RWPE2 (cell line): Measurements from ENCODE around the gene CLEC4G.

Experiments used
- ATAC-seq: fragments of 200-7000 bp; cut with Tn5 transposase; 3 replicates; pipeline ENCODE4 v1.9.1; 2021; ENCODE audit warnings: low read depth
- DNase-seq: peaks from one replicate; pipeline ENCODE4 v3.0.0-alpha.2; 2020; ENCODE audit warnings: low spot score
- H3K27ac ChIP-seq: fragments of 450-650 bp; 2 replicates; pipeline ENCODE4 v1.5.1; 2017; ENCODE audit warnings: mild to moderate bottlenecking; ENCODE audit not compliant: poor library complexity, severe bottlenecking
- H3K27me3 ChIP-seq: fragments of 250-450 bp; sonication (Bioruptor Pico); 2 replicates; pipeline ENCODE4 v1.5.1; 2021; ENCODE audit warnings: mild to moderate bottlenecking, moderate library complexity; ENCODE audit not compliant: insufficient read depth, poor library complexity, severe bottlenecking
- H3K36me3 ChIP-seq: fragments of 250-450 bp; sonication (Bioruptor Pico); 2 replicates; pipeline ENCODE4 v1.5.1; 2020; ENCODE audit warnings: low read depth, mild to moderate bottlenecking, moderate library complexity
- H3K4me1 ChIP-seq: fragments of 250-450 bp; sonication (Bioruptor Pico); 2 replicates; pipeline ENCODE4 v1.5.1; 2021; ENCODE audit warnings: mild to moderate bottlenecking, moderate library complexity; ENCODE audit not compliant: insufficient read depth, poor library complexity, severe bottlenecking
- H3K4me3 ChIP-seq: fragments of 250-450 bp; sonication (Bioruptor Pico); 2 replicates; pipeline ENCODE4 v1.5.1; 2021; ENCODE audit warnings: mild to moderate bottlenecking, moderate library complexity; ENCODE audit not compliant: severe bottlenecking
- H3K9me3 ChIP-seq: fragments of 250-450 bp; sonication (Bioruptor Pico); 2 replicates; pipeline ENCODE4 v1.5.1; 2021; ENCODE audit warnings: mild to moderate bottlenecking, moderate library complexity; ENCODE audit not compliant: severe bottlenecking
- TF ChIP-seq, protein P1 (sequence below): fragments of 450-650 bp; IDR thresholded peaks from one replicate; pipeline ENCODE4 v1.5.1; 2017; ENCODE audit warnings: mild to moderate bottlenecking, moderate library complexity; ENCODE audit not compliant: poor library complexity, severe bottlenecking

Gene CLEC4G

DNA sequence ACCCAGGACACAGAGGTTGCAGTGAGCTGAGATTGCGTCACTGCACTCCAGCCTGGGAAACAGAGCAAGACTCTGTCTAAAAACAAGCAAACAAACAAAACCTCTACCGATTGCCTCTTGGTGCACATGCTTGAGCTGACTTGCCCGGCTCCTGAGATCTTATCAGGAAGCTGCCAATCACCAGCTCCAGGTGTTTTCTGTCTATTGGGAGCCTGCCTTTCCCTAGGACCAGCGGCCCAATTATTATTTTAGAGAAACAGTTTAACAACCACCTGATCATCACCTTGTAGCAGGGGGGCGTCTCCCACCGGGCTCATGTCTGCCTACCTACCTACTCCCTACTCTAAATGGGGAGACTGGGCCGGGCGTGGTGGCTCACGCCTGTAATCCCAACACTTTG lies 41.9 kb upstream of the CLEC4G start:
- no peak for DNase-seq
- Histone ChIP-seq H3K27ac (no peak overlapping the region), H3K36me3 (no peaks in the 10 kb centered on the region), H3K4me1 (peaks cover 10% of the 10 kb centered on the region), H3K27me3 (no peaks in the 10 kb centered on the region), H3K4me3 (no peak overlapping the region), H3K9me3 (no peaks in the 10 kb centered on the region)
- TF ChIP-seq, protein P1, sequence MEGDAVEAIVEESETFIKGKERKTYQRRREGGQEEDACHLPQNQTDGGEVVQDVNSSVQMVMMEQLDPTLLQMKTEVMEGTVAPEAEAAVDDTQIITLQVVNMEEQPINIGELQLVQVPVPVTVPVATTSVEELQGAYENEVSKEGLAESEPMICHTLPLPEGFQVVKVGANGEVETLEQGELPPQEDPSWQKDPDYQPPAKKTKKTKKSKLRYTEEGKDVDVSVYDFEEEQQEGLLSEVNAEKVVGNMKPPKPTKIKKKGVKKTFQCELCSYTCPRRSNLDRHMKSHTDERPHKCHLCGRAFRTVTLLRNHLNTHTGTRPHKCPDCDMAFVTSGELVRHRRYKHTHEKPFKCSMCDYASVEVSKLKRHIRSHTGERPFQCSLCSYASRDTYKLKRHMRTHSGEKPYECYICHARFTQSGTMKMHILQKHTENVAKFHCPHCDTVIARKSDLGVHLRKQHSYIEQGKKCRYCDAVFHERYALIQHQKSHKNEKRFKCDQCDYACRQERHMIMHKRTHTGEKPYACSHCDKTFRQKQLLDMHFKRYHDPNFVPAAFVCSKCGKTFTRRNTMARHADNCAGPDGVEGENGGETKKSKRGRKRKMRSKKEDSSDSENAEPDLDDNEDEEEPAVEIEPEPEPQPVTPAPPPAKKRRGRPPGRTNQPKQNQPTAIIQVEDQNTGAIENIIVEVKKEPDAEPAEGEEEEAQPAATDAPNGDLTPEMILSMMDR = no peak
- no peak for ATAC-seq

DNA sequence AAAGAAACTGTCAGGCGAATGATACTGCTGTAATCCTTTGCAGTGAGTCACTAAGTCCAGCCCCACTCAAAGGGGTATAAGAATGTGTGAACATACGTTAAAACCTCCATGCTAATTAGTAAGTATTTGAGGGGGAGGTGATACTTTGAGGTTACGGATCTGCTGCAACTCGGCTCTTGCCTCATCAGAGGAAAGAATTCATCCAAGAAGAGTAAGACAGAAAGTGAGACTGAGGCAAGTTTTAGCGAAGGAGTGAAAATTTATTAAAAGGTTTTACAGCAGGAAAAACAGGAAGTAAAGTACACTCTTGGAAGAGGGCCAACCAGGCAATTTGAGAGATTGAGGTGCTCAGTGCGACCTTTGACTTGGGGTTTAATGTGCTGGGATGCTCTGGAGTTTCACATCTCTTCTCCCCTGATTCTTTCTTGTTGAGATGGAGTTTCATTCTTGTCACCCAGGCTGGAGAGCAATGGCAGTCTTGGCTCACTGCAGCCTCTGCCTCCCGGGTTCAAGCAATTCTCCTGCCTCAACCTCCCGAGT lies 40.9 kb upstream of the CLEC4G start:
- no peak for DNase-seq
- TF ChIP-seq, protein P1 = no peak
- H3K27me3 ChIP-seq = no peaks in the 10 kb centered on the region

DNA sequence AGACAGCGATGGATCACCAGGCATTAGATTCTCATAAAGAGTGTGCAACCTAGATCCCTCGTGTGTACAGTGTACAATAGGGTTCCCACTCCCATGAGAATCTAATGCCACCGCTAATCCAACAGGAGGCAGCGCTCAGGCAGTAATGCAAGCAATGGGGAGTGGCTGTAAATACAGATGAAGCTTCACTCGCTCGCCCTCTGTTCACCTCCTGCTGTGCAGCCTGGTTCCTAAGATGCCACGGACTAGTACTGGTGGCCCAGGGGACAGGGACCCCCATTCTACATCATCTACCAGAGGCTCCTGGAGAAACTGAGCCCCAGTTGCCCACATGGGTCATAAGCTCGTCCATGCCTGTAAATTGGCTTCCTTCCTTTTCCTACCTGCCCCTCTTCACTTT lies 39.2 kb upstream of the CLEC4G start:
- no peak for DNase-seq
- no peak for ATAC-seq
- H3K4me3 ChIP-seq = no peak overlapping the region
- H3K9me3 ChIP-seq = no peaks in the 10 kb centered on the region
- TF ChIP-seq, protein P1 = no peak
- H3K4me1 ChIP-seq = peaks cover 10% of the 10 kb centered on the region
- H3K27ac ChIP-seq = no peak overlapping the region
- H3K27me3 ChIP-seq = no peaks in the 10 kb centered on the region
- H3K36me3 ChIP-seq = no peaks in the 10 kb centered on the region

More for the DNA sequence above, 40.9 kb upstream of the CLEC4G start:
- H3K27ac ChIP-seq = no peak overlapping the region
- H3K4me1 ChIP-seq = peaks cover 10% of the 10 kb centered on the region
- ATAC-seq = peak; percentile 38; the same call in 1 of the 3 replicates
- H3K9me3 ChIP-seq = no peaks in the 10 kb centered on the region
- H3K36me3 ChIP-seq = no peaks in the 10 kb centered on the region
- H3K4me3 ChIP-seq = no peak overlapping the region

DNA sequence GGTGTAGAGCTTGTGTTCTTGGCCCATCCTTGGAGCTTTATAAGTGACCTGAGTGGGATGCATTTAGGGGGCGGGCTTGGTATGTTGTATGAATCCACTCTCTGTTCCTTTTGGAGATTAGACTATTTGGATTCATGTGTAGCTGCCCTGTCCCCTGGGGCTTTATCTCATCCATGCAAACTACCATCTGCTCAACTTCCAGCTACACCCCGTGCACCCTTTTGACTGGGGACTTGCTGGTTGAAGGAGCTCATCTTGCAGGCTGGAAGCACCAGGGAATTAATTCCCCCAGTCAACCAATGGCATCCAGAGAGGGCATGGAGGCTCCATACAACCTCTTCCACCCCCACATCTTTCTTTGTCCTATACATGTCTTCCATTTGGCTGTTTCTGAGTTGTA lies 37.3 kb upstream of the CLEC4G start:
- TF ChIP-seq, protein P1 = no peak
- H3K4me1 ChIP-seq = peaks cover 10% of the 10 kb centered on the region
- H3K36me3 ChIP-seq = no peaks in the 10 kb centered on the region
- no peak for ATAC-seq
- no peak overlapping the region for H3K4me3 ChIP-seq
- no peak overlapping the region for H3K27ac ChIP-seq
- H3K9me3 ChIP-seq = no peaks in the 10 kb centered on the region
- no peak for DNase-seq
- no peaks in the 10 kb centered on the region for H3K27me3 ChIP-seq

DNA sequence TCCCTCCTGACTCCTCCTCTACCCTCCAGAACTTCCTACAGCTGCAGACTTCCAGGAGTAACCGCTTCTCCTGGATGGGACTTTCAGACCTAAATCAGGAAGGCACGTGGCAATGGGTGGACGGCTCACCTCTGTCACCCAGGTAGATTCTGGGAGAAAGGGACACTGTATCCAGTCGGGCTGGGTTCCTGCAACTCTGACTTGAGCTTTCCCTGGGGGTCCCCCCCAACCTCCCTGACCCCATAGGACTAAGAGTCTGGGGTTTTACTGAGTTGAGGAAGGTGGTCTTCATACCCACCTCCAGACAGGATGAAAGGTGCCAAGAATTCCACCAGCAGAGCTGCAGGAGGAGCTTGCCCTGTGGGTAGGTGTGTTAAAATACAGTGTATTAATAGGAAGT lies 35.6 kb upstream of the CLEC4G start:
- Histone ChIP-seq H3K4me1 (peaks cover 3% of the 10 kb centered on the region), H3K36me3 (no peaks in the 10 kb centered on the region), H3K4me3 (no peak overlapping the region), H3K27me3 (no peaks in the 10 kb centered on the region), H3K27ac (no peak overlapping the region), H3K9me3 (no peaks in the 10 kb centered on the region)
- TF ChIP-seq, protein P1 = no peak
- ATAC-seq (no peak), DNase-seq (no peak)
